ENCODE measurements around the gene TXNDC2.
"Not testable (repeated sequence)": the region's sequence is repeated elsewhere in the genome, so short reads cannot be mapped to it uniquely, and the experiment has no call there.

Gene TXNDC2

GRCh38 chr18:9885170-9886004 is at the start of gene TXNDC2:
TXNDC2 (plus strand) TSS chr18:9885973; CDS start chr18:9886681, 708 bp downstream.
- DNase-seq, result no peak

DNA sequence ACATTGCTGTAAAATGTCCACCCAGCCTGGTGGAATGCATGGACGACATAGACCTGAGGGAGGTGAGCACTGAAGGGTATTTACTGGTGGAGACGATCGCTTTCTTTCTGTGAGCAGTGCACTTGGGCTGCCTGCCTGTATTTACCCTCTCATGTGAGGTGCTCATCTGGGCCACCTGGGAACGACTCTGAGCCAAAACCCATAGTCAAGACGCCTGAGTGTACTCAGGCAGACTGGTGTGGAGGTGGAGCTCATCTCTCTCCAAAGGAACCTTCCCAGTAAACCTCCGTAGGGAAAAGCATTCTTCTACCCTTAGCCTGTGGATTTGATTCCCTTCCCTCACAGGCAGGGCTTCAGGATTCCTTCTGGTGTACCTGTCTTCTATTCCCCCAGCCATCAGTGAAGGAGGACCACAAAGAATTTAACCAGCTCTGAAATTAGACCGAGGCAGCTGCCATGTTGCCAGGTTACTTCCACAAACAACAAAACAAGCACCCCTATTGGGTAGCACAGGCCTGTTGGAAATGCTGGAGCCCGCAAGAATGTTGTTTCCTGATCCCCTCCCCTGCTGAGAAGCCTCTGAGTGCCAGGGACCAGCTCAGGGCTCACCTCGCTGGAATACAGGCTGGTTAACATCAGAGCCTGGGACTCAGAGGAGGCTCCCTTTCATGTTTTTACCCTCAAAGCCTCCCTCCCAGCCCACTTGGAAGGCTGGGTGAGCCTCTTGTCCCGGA is 47.5 kb upstream of the TXNDC2 start:
- DNase-seq, result no peak

- DNase-seq, result no peak
Observed at GRCh38 chr18:9839211-9839610, 46.6 kb upstream of the TXNDC2 start.

DNA sequence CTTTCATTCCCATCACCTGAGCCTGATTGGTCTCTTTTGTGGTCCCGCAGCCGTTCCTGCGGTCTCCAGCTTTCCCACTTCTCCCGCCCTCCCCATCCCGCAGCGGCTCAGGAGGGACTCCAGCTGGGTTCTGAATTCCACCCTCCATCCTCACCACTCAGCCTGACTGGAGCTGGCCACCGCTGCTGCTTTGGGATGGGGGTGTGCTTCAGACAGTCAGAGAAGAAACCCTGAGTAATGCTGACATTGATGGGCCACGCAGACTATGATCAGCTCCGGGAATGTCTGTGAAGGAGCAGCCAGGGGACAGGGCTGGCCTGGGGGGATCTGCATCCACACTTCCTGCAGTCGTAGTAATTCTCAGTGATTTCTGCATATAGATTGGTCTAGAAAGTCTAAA is 45.9 kb upstream of the TXNDC2 start:
- no peak for DNase-seq

GRCh38 chr18:9841752-9842151 is 44.0 kb upstream of the TXNDC2 start:
- no peak for DNase-seq

- DNase-seq, result no peak
Observed at GRCh38 chr18:9842448-9842847, 43.3 kb upstream of the TXNDC2 start.

GRCh38 chr18:9845256-9845655 is 40.5 kb upstream of the TXNDC2 start:
- DNase-seq, result no peak

GRCh38 chr18:9846162-9846925 is 39.4 kb upstream of the TXNDC2 start:
- DNase-seq, result no peak

DNA sequence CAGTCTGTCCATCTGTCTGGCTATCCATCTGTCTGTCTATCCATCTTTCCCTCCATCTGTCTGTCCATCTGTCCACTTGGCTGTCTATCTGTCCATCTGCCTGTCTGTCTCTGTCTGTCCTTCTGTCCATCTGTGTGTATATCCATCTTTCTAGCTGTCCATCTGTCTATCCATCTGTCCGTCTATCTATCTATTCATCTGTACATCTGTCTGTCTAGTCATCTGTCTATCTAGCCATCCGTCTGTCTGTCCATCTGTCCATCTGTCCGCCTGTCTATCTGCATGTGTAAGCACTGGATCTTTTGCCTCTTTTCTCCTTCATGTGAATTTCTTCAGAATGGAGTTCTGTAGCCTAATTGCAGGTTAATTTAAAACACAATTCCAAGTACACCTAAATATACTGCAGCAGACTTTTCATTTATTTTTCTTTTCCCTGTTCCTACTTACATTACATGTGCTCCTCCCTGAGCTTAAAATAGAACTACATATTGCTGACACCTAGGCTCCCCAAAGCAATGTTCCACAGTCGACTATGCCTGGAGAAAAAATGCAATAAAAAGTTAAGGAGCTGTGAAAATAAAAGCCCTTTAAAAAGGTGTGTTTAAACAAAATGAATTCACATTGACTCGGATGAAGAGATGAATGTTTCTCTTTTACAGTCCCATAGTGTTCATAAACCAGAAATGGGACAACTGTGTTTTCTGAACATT is 37.4 kb upstream of the TXNDC2 start:
- no peak for DNase-seq

DNA sequence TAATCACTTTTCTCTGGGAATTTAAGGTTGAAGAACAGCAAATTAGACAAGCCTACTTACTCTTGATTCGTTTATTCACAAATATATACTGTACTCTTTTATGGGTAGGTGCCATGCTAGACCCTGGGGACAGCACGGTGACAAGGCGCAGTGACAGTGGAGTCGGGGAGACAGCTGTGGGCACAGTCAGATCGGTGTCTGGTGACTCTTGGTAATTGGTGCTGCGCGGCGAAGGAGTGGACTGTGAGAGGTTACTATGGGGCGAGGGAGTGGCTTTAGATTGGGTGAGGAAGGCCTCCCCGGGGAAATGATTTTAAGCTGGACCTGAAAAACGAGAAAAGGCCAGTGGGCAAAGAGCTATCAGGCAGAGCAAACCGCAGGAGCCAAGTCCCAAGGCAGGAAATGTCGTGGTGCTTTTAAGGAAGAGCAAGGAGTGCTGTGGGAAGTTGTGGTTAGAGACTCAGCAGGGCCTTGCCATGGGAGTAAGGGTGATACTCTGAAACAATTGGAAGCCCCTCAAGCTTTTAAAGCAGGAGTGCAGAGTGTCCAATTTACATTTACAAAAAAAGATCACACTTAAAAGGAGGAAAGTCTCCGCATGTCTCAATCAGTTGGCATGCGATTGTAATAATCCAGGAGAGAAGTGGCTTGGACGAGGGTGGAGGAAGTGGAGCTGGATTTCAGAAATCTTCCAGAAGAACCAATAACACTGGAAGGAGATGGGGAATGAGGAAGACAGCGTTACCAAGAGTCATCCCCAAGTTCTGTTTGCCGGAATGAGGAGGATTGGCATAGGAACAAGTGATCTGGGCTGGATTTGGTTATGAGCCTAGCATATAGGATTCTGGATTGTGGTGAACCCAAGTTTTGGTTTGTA is 36.1 kb upstream of the TXNDC2 start:
- DNase-seq, result peak; percentile 70

DNA sequence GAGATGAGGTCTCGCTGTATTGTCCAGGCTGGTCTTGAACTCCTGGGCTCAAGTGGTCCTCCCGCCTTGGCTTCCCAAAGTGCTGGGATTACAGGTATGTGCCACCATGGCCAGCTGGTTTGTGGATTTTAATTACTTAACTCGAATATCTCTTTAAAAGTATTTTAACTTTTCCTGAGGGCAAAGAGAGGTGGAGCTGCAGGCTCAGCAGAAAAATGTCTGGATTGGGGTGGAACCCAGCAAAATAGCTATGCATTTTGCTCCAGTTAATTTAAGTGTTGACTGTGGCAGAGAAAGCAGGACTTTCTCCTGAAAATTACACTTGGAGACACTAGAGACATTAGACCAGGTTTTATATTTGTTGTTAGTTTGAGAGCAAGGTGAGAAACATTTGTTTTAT is 35.5 kb upstream of the TXNDC2 start:
- DNase-seq, result no peak

DNA sequence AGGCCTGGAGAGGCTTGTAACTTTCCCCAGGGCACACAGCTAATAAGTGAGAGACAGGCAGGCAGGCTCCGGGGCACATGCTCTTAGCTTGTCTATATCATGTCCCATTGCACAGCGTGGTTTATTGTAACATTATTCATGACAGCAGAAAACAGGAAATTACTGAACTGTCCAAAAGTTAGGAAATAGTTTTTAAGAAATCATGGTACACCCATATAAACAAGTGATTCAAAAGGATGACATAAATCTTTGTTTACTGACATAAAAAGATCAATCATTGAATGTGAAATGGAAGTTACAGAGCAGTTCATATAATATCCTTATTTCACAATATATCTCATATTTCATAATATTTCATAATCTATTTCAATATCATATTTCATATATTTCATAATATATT is 34.3 kb upstream of the TXNDC2 start:
- DNase-seq, result peak; percentile 57

- DNase-seq, result no peak
Observed at GRCh38 chr18:9852266-9853081, 33.3 kb upstream of the TXNDC2 start.

DNA sequence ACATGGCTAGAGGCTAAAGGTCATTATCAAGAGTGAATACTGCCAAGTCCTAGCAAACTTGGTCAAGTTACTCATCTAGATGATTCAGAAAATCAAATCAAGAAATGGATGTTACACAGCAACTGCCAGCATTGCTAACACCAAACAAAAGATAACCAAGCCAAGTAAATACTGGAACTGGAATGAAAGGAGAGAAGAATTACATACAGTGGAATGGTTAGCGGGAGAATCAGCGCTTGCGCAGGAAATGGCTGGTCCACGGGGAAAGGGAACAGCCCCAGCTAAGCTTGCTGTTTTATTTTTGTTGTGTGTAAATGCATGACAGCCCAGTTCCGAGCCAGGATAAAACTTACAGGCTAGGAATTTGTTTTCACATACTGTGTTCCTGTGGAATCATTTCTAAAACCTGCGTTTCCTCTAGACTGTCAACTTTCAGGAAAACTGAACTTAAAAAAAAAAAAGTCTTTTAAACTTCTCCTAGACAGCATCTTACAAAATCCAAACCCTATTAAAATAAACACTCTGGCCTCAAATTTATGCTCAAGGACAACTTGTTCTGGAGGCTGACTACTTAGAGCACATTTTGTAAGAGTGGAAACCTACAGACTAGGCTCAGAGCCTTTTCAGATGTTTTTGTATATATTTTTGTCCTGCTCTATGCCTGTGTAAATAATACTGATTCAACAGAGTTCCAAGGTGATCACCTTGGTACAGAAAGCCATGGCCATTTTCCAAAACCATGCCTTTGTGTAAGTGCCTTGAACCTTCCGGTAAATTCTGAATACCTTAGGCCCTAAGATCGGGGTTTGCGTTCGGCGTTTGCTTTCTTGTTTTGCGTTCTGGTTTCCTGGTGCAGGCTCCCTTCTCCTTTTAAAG is 30.7 kb upstream of the TXNDC2 start:
- DNase-seq, result no peak

DNA sequence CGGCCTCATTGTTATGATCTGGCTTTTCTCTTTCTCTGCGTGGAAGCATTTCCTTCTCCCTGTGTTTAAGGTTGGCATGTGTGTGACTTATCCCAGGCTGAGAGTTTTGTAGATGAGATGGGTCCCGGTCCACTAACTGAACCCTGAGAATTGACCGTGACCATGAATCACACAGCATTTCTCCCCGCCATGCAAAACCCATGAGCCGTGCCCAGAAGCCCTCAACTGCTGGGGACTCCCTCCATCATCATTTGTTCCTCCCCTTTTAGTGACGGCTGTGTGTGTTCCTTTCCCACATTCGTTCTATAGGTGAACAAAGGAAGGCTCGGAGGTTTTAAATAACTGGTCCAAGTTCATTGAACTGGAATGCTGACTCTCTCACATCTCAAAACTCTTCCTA is 30.1 kb upstream of the TXNDC2 start:
- DNase-seq, result no peak

DNA sequence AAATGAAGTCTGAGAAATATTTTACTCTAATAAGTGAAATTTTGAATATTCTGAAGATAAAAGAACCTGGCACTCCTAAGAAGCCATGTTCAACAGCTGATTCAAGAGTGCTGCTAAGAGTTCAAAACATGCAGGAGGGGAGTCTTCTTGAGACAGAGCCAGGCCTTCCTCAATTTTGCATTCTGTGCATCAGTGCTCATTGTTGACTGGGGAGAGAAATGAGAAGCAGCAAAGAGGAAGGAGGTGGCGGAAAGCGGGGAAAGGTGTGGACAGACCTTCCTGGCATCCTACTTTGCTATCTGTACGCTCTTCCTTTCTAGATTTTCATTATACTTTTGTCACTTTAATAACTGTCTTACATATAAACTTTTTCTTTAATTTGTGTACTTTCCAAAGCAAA is 29.7 kb upstream of the TXNDC2 start:
- no peak for DNase-seq

DNA sequence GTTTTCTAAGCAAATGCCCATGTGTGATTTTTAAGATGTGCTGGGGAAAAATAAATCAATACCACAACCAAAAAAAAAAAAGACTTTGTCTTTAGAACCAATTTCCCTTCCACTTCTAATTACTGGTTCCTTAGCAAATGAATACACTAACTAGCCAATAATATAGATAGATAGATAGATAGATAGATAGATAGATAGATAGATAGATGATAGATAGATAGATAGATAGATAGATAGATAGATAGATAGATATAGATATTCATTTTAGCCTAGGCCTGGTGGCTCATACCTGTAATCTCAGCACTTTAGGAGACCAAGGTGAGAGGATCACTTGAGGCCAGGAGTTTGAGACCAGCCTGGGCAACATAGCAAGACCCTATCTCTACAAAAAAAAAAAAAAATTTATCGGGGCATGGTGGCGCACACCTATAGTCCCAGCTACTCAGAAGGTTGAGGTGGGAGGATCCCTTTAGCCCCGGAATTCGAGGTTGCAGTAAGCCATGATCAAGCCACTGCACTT is 28.2 kb upstream of the TXNDC2 start:
- DNase-seq, result not testable (repeated sequence)

DNA sequence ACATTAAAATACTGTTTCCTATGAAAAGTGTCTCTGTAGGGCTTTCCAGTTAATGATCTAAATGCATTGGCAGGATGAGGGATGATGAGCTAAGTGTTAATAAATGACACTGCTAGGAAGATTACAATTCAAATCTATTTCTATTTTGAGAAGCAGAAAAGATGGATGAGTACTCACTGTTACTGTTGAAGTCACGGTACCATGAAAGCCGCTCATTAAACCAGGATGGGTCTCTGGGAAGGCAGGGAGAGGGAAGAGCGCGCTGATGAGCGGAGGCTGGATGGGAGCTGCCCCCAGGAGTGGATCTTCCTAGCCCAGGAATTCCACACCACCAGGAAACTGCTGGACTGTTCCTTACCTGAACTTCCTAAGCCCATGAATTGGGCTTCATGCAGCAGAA is 27.1 kb upstream of the TXNDC2 start:
- no peak for DNase-seq

DNA sequence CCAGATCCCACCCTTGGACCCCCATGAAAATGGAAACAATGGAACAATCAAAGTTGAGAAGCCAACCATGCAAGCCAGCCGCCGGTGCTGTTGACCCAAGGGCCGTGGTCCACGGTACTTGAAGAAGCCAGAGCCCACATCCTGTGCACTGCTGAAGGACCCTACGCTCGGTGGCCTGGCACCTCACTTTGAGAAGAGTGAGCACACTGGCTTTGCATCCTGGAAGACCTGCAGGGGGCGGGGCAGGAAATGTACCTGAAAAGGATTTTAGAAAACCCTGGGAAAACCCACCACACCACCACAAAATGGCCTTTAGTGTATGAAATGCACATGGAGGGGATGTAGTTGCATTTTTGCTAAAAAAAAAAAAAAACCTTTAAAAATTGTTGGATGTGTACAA is 26.5 kb upstream of the TXNDC2 start:
- no peak for DNase-seq

- DNase-seq, result no peak
Observed at GRCh38 chr18:9860682-9861081, 25.1 kb upstream of the TXNDC2 start.

All from GF-D8 (cell line).